Measurements from ENCODE around the gene NT5E. TPM values are rescaled to one million over a fixed set of nuclear protein-coding genes. Genes with fewer than 3 reads are reported as not detected.

The NT5E gene
- total and polyA plus RNA-seq, 2 experiments from 2014 or later: 0.18 to 1.5 TPM

DNA sequence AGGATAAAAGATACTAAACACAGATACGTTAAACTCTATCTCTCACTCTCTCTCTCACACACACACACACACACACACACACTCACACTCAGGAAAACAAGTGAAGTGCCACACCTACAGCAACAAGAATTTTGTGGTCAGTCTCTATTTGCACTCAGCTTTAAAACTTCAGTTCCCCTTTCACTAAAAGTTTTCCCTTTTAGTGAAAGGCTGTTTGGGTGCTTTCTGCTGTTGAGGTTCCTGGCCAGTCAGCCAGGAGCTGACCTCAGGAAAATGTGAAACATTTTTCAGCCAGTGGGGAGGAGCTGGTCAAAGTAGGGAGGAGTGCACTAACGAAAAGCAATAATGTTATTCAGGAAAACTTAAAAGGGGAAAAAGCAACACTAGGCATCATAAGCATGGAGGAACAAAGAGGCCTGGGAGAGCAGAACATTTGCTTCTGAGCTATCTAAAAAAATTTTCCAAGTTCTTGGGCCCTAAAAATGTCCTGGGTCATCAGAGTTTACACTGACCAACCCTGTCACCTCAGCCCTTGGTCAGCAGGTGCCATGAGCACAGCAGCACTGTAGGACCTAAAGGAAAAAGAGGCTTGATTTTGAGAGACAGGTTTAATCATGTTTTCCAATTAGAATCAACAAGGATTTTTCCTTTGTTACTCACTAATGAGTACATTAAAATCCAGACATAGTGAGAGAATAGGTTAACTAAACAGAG, 30.7 kb upstream of the NT5E start:
- no peaks in the 10 kb centered on the region for H3K79me2 ChIP-seq (replicated peaks; ENCODE audit: insufficient read depth)
- H4K20me1 ChIP-seq (replicated peaks; ENCODE audit: insufficient read depth): no peaks in the 10 kb centered on the region
- peaks cover 6% of the 10 kb centered on the region; the same call in 1 of the 2 replicates for H3K9me2 ChIP-seq (ENCODE audit: insufficient read depth)
- 0 out of 2 replicates have a peak overlapping the region, but pooled peaks have one; percentile 59 for H2AFZ ChIP-seq
- no peak overlapping the region for H3K27ac ChIP-seq (ENCODE audit: low read depth)
- Mint-ChIP-seq H3K36me3 (ENCODE audit: low read depth) (no peaks in the 10 kb centered on the region), H3K27me3 (ENCODE audit: insufficient read depth, low read depth, poor library complexity) (no peaks in the 10 kb centered on the region), H3K27ac (no peak overlapping the region), H3K4me1 (no peaks in the 10 kb centered on the region), H3K4me3 (no peak overlapping the region), H3K9me3 (no peaks in the 10 kb centered on the region)
- no peak overlapping the region for H3K4me2 ChIP-seq
- TF ChIP-seq EZH2 (IDR thresholded peaks at IDR 0.05; ENCODE audit: low read depth, unreplicated experiment): no peak
- no peak overlapping the region for H3K4me3 ChIP-seq
- no peaks in the 10 kb centered on the region for H3K27me3 ChIP-seq (ENCODE audit: insufficient read depth)
- no peaks in the 10 kb centered on the region for H3K4me1 ChIP-seq (ENCODE audit: insufficient read depth)
- ATAC-seq (no peak), DNase-seq (ENCODE audit: low spot score) (no peak)
- H3F3A ChIP-seq (replicated peaks; ENCODE audit: low read depth): no peaks in the 10 kb centered on the region
- H3K36me3 ChIP-seq (ENCODE audit: insufficient read depth): no peaks in the 10 kb centered on the region

DNA sequence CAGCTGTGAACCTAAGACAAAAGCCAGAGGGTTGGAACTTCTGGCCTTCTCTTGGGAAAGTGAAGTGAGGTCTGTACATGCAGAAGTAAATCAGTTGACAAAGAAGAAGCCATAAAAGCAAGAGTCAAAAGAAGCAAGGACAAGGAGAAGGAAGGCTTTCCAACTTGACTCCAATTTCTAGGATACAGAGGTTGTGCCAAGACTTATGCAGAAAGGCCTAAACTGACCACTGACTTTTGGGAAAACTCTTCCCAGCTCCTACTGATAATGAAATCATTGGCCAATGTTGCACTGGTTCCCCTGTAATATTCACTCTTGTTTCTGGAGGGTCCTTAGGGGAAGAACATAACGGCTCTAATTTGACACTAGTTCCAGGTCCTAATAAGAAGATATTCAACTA, 29.3 kb upstream of the NT5E start:
- no peak overlapping the region for H2AFZ ChIP-seq
- H3K27ac Mint-ChIP-seq: no peak overlapping the region
- H3F3A ChIP-seq (replicated peaks; ENCODE audit: low read depth): no peaks in the 10 kb centered on the region
- no peaks in the 10 kb centered on the region for H3K36me3 ChIP-seq (ENCODE audit: insufficient read depth)
- 0 out of 2 replicates have a peak, but pooled peaks cover 7% of the 10 kb centered on the region for H3K9me2 ChIP-seq (ENCODE audit: insufficient read depth)
- ATAC-seq: no peak
- no peaks in the 10 kb centered on the region; the same call in 2 of the 3 replicates for H3K36me3 Mint-ChIP-seq (ENCODE audit: low read depth)
- no peak overlapping the region for H3K4me2 ChIP-seq
- no peaks in the 10 kb centered on the region for H3K4me1 ChIP-seq (ENCODE audit: insufficient read depth)
- H4K20me1 ChIP-seq (replicated peaks; ENCODE audit: insufficient read depth): no peaks in the 10 kb centered on the region
- DNase-seq (ENCODE audit: low spot score): no peak
- no peak overlapping the region for H3K4me3 ChIP-seq
- no peaks in the 10 kb centered on the region for H3K79me2 ChIP-seq (replicated peaks; ENCODE audit: insufficient read depth)
- peaks cover 3% of the 10 kb centered on the region for H3K9me3 Mint-ChIP-seq
- no peaks in the 10 kb centered on the region for H3K4me1 Mint-ChIP-seq
- no peak overlapping the region for H3K4me3 Mint-ChIP-seq
- H3K27me3 ChIP-seq (ENCODE audit: insufficient read depth): no peaks in the 10 kb centered on the region
- H3K27me3 Mint-ChIP-seq (ENCODE audit: insufficient read depth, low read depth, poor library complexity): no peaks in the 10 kb centered on the region
- no peak overlapping the region for H3K27ac ChIP-seq (ENCODE audit: low read depth)
- TF ChIP-seq, protein P1, sequence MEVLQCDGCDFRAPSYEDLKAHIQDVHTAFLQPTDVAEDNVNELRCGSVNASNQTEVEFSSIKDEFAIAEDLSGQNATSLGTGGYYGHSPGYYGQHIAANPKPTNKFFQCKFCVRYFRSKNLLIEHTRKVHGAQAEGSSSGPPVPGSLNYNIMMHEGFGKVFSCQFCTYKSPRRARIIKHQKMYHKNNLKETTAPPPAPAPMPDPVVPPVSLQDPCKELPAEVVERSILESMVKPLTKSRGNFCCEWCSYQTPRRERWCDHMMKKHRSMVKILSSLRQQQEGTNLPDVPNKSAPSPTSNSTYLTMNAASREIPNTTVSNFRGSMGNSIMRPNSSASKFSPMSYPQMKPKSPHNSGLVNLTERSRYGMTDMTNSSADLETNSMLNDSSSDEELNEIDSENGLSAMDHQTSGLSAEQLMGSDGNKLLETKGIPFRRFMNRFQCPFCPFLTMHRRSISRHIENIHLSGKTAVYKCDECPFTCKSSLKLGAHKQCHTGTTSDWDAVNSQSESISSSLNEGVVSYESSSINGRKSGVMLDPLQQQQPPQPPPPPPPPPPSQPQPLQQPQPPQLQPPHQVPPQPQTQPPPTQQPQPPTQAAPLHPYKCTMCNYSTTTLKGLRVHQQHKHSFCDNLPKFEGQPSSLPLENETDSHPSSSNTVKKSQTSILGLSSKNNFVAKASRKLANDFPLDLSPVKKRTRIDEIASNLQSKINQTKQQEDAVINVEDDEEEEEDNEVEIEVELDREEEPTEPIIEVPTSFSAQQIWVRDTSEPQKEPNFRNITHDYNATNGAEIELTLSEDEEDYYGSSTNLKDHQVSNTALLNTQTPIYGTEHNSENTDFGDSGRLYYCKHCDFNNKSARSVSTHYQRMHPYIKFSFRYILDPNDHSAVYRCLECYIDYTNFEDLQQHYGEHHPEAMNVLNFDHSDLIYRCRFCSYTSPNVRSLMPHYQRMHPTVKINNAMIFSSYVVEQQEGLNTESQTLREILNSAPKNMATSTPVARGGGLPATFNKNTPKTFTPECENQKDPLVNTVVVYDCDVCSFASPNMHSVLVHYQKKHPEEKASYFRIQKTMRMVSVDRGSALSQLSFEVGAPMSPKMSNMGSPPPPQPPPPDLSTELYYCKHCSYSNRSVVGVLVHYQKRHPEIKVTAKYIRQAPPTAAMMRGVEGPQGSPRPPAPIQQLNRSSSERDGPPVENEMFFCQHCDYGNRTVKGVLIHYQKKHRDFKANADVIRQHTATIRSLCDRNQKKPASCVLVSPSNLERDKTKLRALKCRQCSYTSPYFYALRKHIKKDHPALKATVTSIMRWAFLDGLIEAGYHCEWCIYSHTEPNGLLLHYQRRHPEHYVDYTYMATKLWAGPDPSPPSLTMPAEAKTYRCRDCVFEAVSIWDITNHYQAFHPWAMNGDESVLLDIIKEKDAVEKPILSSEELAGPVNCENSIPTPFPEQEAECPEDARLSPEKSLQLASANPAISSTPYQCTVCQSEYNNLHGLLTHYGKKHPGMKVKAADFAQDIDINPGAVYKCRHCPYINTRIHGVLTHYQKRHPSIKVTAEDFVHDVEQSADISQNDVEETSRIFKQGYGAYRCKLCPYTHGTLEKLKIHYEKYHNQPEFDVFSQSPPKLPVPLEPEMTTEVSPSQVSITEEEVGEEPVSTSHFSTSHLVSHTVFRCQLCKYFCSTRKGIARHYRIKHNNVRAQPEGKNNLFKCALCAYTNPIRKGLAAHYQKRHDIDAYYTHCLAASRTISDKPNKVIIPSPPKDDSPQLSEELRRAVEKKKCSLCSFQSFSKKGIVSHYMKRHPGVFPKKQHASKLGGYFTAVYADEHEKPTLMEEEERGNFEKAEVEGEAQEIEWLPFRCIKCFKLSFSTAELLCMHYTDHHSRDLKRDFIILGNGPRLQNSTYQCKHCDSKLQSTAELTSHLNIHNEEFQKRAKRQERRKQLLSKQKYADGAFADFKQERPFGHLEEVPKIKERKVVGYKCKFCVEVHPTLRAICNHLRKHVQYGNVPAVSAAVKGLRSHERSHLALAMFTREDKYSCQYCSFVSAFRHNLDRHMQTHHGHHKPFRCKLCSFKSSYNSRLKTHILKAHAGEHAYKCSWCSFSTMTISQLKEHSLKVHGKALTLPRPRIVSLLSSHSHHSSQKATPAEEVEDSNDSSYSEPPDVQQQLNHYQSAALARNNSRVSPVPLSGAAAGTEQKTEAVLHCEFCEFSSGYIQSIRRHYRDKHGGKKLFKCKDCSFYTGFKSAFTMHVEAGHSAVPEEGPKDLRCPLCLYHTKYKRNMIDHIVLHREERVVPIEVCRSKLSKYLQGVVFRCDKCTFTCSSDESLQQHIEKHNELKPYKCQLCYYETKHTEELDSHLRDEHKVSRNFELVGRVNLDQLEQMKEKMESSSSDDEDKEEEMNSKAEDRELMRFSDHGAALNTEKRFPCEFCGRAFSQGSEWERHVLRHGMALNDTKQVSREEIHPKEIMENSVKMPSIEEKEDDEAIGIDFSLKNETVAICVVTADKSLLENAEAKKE (CRISPR knock-in tag; IDR thresholded peaks at IDR 0.05): no peak
- no peak for TF ChIP-seq NANOG (IDR thresholded peaks at IDR 0.05; ENCODE audit: borderline replicate concordance)
- no peak for TF ChIP-seq STAT1 (IDR thresholded peaks at IDR 0.05; ENCODE audit: unreplicated experiment)
- TF ChIP-seq, protein P2, sequence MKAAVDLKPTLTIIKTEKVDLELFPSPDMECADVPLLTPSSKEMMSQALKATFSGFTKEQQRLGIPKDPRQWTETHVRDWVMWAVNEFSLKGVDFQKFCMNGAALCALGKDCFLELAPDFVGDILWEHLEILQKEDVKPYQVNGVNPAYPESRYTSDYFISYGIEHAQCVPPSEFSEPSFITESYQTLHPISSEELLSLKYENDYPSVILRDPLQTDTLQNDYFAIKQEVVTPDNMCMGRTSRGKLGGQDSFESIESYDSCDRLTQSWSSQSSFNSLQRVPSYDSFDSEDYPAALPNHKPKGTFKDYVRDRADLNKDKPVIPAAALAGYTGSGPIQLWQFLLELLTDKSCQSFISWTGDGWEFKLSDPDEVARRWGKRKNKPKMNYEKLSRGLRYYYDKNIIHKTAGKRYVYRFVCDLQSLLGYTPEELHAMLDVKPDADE (IDR thresholded peaks at IDR 0.05): no peak
- no peak for TF ChIP-seq ZNF114 (CRISPR knock-in tag; IDR thresholded peaks at IDR 0.05)
- TF ChIP-seq, protein P3, sequence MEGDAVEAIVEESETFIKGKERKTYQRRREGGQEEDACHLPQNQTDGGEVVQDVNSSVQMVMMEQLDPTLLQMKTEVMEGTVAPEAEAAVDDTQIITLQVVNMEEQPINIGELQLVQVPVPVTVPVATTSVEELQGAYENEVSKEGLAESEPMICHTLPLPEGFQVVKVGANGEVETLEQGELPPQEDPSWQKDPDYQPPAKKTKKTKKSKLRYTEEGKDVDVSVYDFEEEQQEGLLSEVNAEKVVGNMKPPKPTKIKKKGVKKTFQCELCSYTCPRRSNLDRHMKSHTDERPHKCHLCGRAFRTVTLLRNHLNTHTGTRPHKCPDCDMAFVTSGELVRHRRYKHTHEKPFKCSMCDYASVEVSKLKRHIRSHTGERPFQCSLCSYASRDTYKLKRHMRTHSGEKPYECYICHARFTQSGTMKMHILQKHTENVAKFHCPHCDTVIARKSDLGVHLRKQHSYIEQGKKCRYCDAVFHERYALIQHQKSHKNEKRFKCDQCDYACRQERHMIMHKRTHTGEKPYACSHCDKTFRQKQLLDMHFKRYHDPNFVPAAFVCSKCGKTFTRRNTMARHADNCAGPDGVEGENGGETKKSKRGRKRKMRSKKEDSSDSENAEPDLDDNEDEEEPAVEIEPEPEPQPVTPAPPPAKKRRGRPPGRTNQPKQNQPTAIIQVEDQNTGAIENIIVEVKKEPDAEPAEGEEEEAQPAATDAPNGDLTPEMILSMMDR (conservative IDR thresholded peaks at IDR 0.05; ENCODE audit: low read depth in 2 of 2): no peak
- no peak for TF ChIP-seq EZH2phosphoT487 (IDR thresholded peaks at IDR 0.05; ENCODE audit: unreplicated experiment)
- no peak for TF ChIP-seq ZNF331 (CRISPR knock-in tag; IDR thresholded peaks at IDR 0.05; ENCODE audit: low read depth)
- no peak for TF ChIP-seq JUNB (IDR thresholded peaks at IDR 0.05; ENCODE audit: unreplicated experiment)
